Stomach (tissue), 4 donors: ENCODE measurements around the gene NMRAL1.

ENCODE experiments used
- CTCF ChIP-seq, 7 experiments: fragments of 450-650 bp in 4 of 7; fragments of 200-600 bp in 3 of 7; sonication (generic) in 3 of 7; IDR thresholded peaks; one replicate each; pipeline ENCODE4 v1.5.1; 2016 to 2019; ENCODE audit warnings: antibody characterized with exemption in 7 of 7, control low read depth in 2 of 7, mild to moderate bottlenecking in 1 of 7
- POLR2A ChIP-seq, 4 donors: fragments of 450-650 bp; IDR thresholded peaks; one replicate each; pipeline ENCODE4 v1.6.1; 2016; ENCODE audit warnings: antibody characterized with exemption in 4 of 4, control low read depth in 2 of 4, mild to moderate bottlenecking in 1 of 4, moderate library complexity in 1 of 4

DNA sequence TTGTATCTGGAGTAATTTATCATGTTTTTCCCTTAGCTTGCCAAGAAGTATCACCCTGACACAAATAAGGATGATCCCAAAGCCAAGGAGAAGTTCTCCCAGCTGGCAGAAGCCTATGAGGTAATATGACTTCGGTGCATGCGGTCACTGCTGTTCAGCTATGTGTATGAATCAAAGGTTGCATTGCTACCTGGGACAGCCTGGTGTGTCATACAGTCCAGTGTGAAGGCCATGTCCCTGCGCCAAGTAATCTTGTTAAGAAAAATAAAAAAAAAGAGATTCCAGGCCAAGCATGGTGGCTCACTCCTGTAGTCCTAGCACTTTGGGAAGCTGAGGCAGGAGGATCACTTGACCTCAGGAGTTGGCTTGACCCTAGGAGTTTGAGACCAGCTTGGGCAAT lies 37.1 kb downstream of the NMRAL1 start:
- TF ChIP-seq CTCF (IDR thresholded peaks at IDR 0.05) (no peak), POLR2A (IDR thresholded peaks at IDR 0.05) (no peak)
